Activated naive CD8-positive, alpha-beta T cell treated with anti-CD3 and anti-CD28 coated beads, Interleukin-2, amount 10 ng/mL, durations not matched to agents 7 days and 5 days (primary cell): Measurements from ENCODE around the gene GDPD5. TPM values are rescaled to one million over a fixed set of nuclear protein-coding genes. Genes with fewer than 3 reads are reported as not detected.
A peak's percentile ranks its signal among the peaks of the same experiment; 100 is the strongest.

Experiments used
- ATAC-seq: fragments of 150-1000 bp; cut with Tn5 transposase; one replicate; pipeline ENCODE4 v1.10.0; 2021; ENCODE audit warnings: low read depth, moderate library complexity
- POLR2A ChIA-PET: fragments of 350-600 bp; sonication (Branson Sonifier 250); formaldehyde crosslinking; loops from one replicate; lab custom pipeline; 2021; ENCODE audit warnings: antibody characterized with exemption; lab: Charles Lee
- DNase-seq: peaks from one replicate; pipeline ENCODE4 v3.0.0; 2021
- H3K27ac Mint-ChIP-seq: one replicate; pipeline ENCODE4 v1.8.0; 2022; ENCODE audit warnings: mild to moderate bottlenecking, mixed read lengths
- H3K27me3 Mint-ChIP-seq: one replicate; pipeline ENCODE4 v1.8.0; 2022; ENCODE audit warnings: mild to moderate bottlenecking, moderate library complexity, mixed read lengths
- H3K36me3 Mint-ChIP-seq: one replicate; pipeline ENCODE4 v1.8.0; 2021; ENCODE audit warnings: mild to moderate bottlenecking, mixed read lengths
- H3K4me1 Mint-ChIP-seq: one replicate; pipeline ENCODE4 v1.8.0; 2021; ENCODE audit warnings: mixed read lengths
- H3K4me3 Mint-ChIP-seq: one replicate; pipeline ENCODE4 v1.8.0; 2022; ENCODE audit warnings: mild to moderate bottlenecking, moderate library complexity, mixed read lengths
- H3K9me3 Mint-ChIP-seq: one replicate; pipeline ENCODE4 v1.8.0; 2021; ENCODE audit warnings: mixed read lengths
- total RNA-seq, 2 experiments: library from RNA; stranded (reverse); gene quantifications; one replicate each; pipeline ENCODE4 v1.2.3, GENCODE V29; 2021

The GDPD5 gene
- total RNA-seq, 2 experiments from 2014 or later, result 35.7 to 38.4 TPM

GRCh38 chr11:75430714-75431532, 94.8 kb downstream of the GDPD5 start:
- Mint-ChIP-seq H3K27ac (peak overlapping the region; percentile 79), H3K4me1 (peaks cover 22% of the 10 kb centered on the region), H3K36me3 (peaks cover 3% of the 10 kb centered on the region), H3K4me3 (peak overlapping the region; percentile 82), H3K9me3 (peaks cover 7% of the 10 kb centered on the region), H3K27me3 (peaks cover 53% of the 10 kb centered on the region)
- ATAC-seq (no peak), DNase-seq (no peak)
- POLR2A ChIA-PET, result interaction anchor here (1.7 kb wide), 1 partner anchor 31 kb away, joined by 4 read pairs; no protein-coding TSS in a partner anchor

- peaks cover 22% of the 10 kb centered on the region for H3K4me1 Mint-ChIP-seq
- DNase-seq (peak; percentile 77), ATAC-seq (peak; percentile 65)
- peak overlapping the region; percentile 79 for H3K27ac Mint-ChIP-seq
- H3K9me3 Mint-ChIP-seq, result peaks cover 7% of the 10 kb centered on the region
- H3K4me3 Mint-ChIP-seq, result peak overlapping the region; percentile 82
- POLR2A ChIA-PET, result interaction anchor here (0.6 to 1.2 kb wide), 2 partner anchors 101 to 155 kb away, joined by 3 to 4 read pairs; no protein-coding TSS in a partner anchor
- peaks cover 53% of the 10 kb centered on the region for H3K27me3 Mint-ChIP-seq
- H3K36me3 Mint-ChIP-seq, result peaks cover 3% of the 10 kb centered on the region
Observed at GRCh38 chr11:75429902-75430713, 95.6 kb downstream of the GDPD5 start.

DNA sequence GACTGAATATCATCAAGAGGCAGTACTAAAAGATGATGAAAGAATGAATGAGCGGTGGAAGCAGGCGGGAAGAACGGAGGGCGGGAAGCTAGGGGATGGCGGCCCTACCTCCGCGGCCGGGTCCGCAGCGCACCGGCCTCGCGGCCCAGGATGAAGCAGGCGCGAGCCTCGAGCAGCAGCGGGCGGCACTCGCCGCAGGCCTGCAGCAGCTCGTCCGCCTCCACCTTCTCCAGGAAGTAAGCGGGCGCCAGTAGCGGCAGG, 96.2 kb downstream of the GDPD5 start:
- no peak for ATAC-seq
- no peak for DNase-seq
- peaks cover 53% of the 10 kb centered on the region for H3K27me3 Mint-ChIP-seq
- POLR2A ChIA-PET, result interaction anchor here (0.6 to 1.2 kb wide), 2 partner anchors 100 to 154 kb away, joined by 3 to 4 read pairs; no protein-coding TSS in a partner anchor
- H3K4me3 Mint-ChIP-seq, result peak overlapping the region; percentile 63
- H3K4me1 Mint-ChIP-seq, result peaks cover 22% of the 10 kb centered on the region
- H3K36me3 Mint-ChIP-seq, result peaks cover 3% of the 10 kb centered on the region
- H3K27ac Mint-ChIP-seq, result peak overlapping the region; percentile 58
- peaks cover 7% of the 10 kb centered on the region for H3K9me3 Mint-ChIP-seq

DNA sequence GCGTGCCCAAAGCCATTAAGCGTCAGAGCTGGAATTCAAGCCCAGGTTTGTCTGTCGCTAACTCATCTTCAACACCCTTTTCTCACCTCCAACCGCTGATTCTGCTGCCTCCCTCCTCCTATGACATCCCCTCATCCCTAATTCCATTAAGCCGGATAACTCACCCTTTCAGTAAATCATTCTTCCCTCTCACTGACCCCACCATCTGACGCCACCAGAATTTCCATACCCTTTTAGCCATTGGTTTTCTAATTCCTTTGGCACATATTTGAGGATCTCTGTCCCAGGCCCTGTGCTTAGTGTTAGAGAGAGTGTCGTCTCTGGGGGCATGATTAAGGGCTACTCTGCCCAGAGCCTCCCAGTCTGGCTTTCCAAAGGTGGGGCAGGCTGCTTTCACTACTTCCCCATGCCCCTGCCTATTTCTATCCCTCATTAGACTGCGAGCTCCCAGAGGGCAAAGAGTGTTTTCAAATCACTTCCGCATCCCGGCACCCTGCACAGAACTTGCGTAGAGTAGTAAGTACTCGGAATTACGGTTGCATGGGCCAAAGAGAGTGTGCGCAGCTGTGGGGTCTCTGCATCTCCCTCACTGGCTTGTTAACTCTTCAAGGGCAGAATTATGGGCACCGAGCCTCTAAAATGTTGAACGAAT, 96.6 kb downstream of the GDPD5 start:
- Mint-ChIP-seq H3K36me3 (peaks cover 3% of the 10 kb centered on the region), H3K4me3 (peak overlapping the region; percentile 63), H3K27me3 (peaks cover 53% of the 10 kb centered on the region), H3K27ac (peak overlapping the region; percentile 58), H3K9me3 (peaks cover 7% of the 10 kb centered on the region), H3K4me1 (peaks cover 22% of the 10 kb centered on the region)
- no peak for ATAC-seq
- POLR2A ChIA-PET, result interaction anchor here (1.2 kb wide), 1 partner anchor 154 kb away, joined by 3 read pairs; no protein-coding TSS in a partner anchor
- no peak for DNase-seq

- peaks cover 7% of the 10 kb centered on the region for H3K9me3 Mint-ChIP-seq
- H3K4me1 Mint-ChIP-seq, result peaks cover 21% of the 10 kb centered on the region
- no peak overlapping the region for H3K27ac Mint-ChIP-seq
- H3K27me3 Mint-ChIP-seq, result peaks cover 51% of the 10 kb centered on the region
- peak; percentile 69 for DNase-seq
- ATAC-seq, result peak; percentile 65
- peak overlapping the region; percentile 63 for H3K4me3 Mint-ChIP-seq
- peaks cover 3% of the 10 kb centered on the region for H3K36me3 Mint-ChIP-seq
- POLR2A ChIA-PET, result interaction anchor here (0.6 kb wide), 1 partner anchor 100 kb away, joined by 3 read pairs; no protein-coding TSS in a partner anchor
Observed at GRCh38 chr11:75428281-75428724, 97.4 kb downstream of the GDPD5 start.

DNA sequence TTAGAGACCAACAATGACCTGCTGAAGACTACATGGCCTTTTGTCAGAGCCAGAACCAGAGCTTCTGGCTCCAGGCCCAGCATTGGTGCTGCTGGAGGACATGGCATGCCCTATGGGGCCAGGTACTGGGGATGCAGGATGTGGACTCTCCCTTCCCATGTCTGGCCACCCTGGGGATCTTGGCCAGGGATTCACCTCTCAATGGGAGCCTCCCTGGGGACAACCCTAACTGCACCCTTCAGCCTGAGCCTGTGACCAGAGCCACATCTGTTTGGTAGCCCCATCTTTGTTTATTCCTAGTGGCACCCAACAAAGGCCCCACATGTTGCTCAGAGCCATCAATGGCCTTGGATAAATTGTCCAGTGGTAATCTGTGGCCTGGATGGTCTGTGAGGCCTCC, 98.6 kb downstream of the GDPD5 start:
- no peak for ATAC-seq
- peaks cover 41% of the 10 kb centered on the region for H3K27me3 Mint-ChIP-seq
- H3K4me3 Mint-ChIP-seq, result no peak overlapping the region
- POLR2A ChIA-PET, result no interaction called here
- H3K27ac Mint-ChIP-seq, result no peak overlapping the region
- H3K9me3 Mint-ChIP-seq, result peaks cover 7% of the 10 kb centered on the region
- peaks cover 19% of the 10 kb centered on the region for H3K4me1 Mint-ChIP-seq
- peaks cover 4% of the 10 kb centered on the region for H3K36me3 Mint-ChIP-seq
- no peak for DNase-seq

GRCh38 chr11:75426720-75427086, 99.0 kb downstream of the GDPD5 start:
- no peak for ATAC-seq
- Mint-ChIP-seq H3K4me3 (no peak overlapping the region), H3K4me1 (peaks cover 19% of the 10 kb centered on the region), H3K9me3 (peaks cover 7% of the 10 kb centered on the region), H3K27me3 (peaks cover 36% of the 10 kb centered on the region), H3K36me3 (peaks cover 4% of the 10 kb centered on the region), H3K27ac (no peak overlapping the region)
- DNase-seq, result no peak
- POLR2A ChIA-PET, result no interaction called here

- Mint-ChIP-seq H3K27ac (no peak overlapping the region), H3K36me3 (peaks cover 4% of the 10 kb centered on the region), H3K4me3 (no peak overlapping the region), H3K27me3 (peaks cover 23% of the 10 kb centered on the region), H3K9me3 (peaks cover 7% of the 10 kb centered on the region), H3K4me1 (peaks cover 11% of the 10 kb centered on the region)
- ATAC-seq (no peak), DNase-seq (no peak)
- POLR2A ChIA-PET, result no interaction called here
Observed at GRCh38 chr11:75425422-75425821, 100.3 kb downstream of the GDPD5 start.

DNA sequence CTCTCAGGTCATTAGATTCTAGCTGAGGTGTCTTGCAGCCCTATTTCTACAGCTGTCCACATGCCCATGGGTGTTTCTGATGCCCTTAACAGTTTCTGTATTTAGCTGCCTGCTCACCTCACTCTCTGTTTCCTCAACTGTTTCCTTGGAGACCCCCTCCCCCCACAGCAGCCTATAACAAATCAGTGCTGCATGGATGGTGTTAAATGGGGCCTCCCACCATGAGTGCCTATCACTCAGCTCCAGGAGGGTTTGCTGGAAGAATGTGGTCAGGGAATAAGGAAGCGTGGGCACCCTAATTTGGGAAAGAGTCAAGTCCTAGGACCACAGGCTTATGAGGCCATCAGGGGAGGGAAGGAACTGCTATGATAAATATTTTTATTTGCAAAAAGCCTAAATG, 101.3 kb downstream of the GDPD5 start:
- Mint-ChIP-seq H3K27me3 (peaks cover 22% of the 10 kb centered on the region), H3K36me3 (peaks cover 3% of the 10 kb centered on the region), H3K4me1 (peaks cover 10% of the 10 kb centered on the region), H3K9me3 (peaks cover 6% of the 10 kb centered on the region), H3K4me3 (no peak overlapping the region), H3K27ac (no peak overlapping the region)
- ATAC-seq, result no peak
- POLR2A ChIA-PET, result no interaction called here
- DNase-seq, result no peak

DNA sequence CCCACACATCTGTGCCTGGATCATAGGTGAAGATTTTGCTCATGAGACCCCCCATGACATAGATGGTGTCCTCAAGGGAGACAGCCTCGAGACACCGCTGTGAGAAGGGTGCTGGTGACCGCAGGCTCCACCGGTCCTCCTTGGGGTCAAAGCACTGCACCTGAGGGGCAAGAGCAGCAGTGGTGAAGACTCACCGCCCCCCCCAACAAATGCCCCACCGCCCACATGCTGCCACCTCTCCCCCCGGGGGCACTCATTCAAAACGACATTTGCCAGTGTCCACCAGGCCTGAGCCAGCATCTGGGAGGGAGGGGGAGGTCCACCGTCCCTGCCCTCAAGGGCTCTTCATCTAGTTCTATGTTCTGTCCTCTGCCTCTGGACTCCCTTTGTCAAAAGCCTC, 102.0 kb downstream of the GDPD5 start:
- POLR2A ChIA-PET, result no interaction called here
- Mint-ChIP-seq H3K4me1 (peaks cover 4% of the 10 kb centered on the region), H3K4me3 (no peak overlapping the region), H3K36me3 (peaks cover 1% of the 10 kb centered on the region), H3K27ac (no peak overlapping the region), H3K27me3 (peaks cover 16% of the 10 kb centered on the region), H3K9me3 (peaks cover 1% of the 10 kb centered on the region)
- ATAC-seq (no peak), DNase-seq (no peak)

- peaks cover 1% of the 10 kb centered on the region for H3K36me3 Mint-ChIP-seq
Observed at GRCh38 chr11:75422248-75423231, 103.2 kb downstream of the GDPD5 start.

GRCh38 chr11:75421902-75422247, 103.9 kb downstream of the GDPD5 start:
- peaks cover 3% of the 10 kb centered on the region for H3K36me3 Mint-ChIP-seq
- no peaks in the 10 kb centered on the region for H3K4me1 Mint-ChIP-seq
- H3K9me3 Mint-ChIP-seq, result no peaks in the 10 kb centered on the region
- H3K4me3 Mint-ChIP-seq, result no peak overlapping the region
- DNase-seq, result no peak
- POLR2A ChIA-PET, result no interaction called here
- peaks cover 2% of the 10 kb centered on the region for H3K27me3 Mint-ChIP-seq
- ATAC-seq, result no peak
- no peak overlapping the region for H3K27ac Mint-ChIP-seq

More at GRCh38 chr11:75422248-75423231, 103.2 kb downstream of the GDPD5 start:
- no peak overlapping the region for H3K27ac Mint-ChIP-seq
- POLR2A ChIA-PET, result no interaction called here
- H3K27me3 Mint-ChIP-seq, result peaks cover 4% of the 10 kb centered on the region
- ATAC-seq (no peak), DNase-seq (no peak)
- H3K9me3 Mint-ChIP-seq, result no peaks in the 10 kb centered on the region
- H3K4me3 Mint-ChIP-seq, result no peak overlapping the region
- no peaks in the 10 kb centered on the region for H3K4me1 Mint-ChIP-seq
